Body of pancreas (tissue), 4 donors: ENCODE data around the gene SYNGR4. TPM values are rescaled to one million over a fixed set of nuclear protein-coding genes. Genes with fewer than 3 reads are reported as not detected.

Experiments
- ATAC-seq: fragments of 150-250 bp; one replicate; pipeline ENCODE4 v1.9.1; 2016
- DNase-seq, 4 donors: peaks; one replicate each; pipeline ENCODE4 v3.0.0-alpha.2; 2019
- H3K27ac ChIP-seq, 4 donors: fragments of 200-600 bp; sonication (generic); 1 replicate in 3 of 4; 2 replicates in 1 of 4; pipeline versions ENCODE4 v1.5.1 to v1.6.1; 2016 to 2019; ENCODE audit warnings: mild to moderate bottlenecking in 1 of 4, mixed read lengths in 1 of 4, moderate library complexity in 1 of 4
- H3K27me3 ChIP-seq, 2 donors: fragments of 200-600 bp; sonication (generic); one replicate each; pipeline ENCODE4 v1.6.0; 2016; ENCODE audit warnings: mild to moderate bottlenecking in 1 of 2
- H3K36me3 ChIP-seq, 2 donors: fragments of 200-600 bp; sonication (generic); replicated peaks in 1 of 2; 2 replicates each; pipeline ENCODE4 v1.5.1; 2016; ENCODE audit warnings: low read depth in 2 of 2; ENCODE audit not compliant: insufficient read depth in 1 of 2
- H3K4me1 ChIP-seq: fragments of 200-600 bp; sonication (generic); one replicate; pipeline ENCODE4 v1.6.0; 2016
- H3K4me3 ChIP-seq, 2 donors: fragments of 200-600 bp; sonication (generic); 1 replicate in 1 of 2; 2 replicates in 1 of 2; pipeline ENCODE4 v1.5.1; 2016 to 2019
- H3K9me3 ChIP-seq, 3 donors: fragments of 200-600 bp; sonication (generic); 1 replicate in 2 of 3; 2 replicates in 1 of 3; pipeline ENCODE4 v1.5.1; 2016
- POLR2A ChIP-seq, 3 donors: fragments of 450-650 bp; IDR thresholded peaks; one replicate each; pipeline ENCODE4 v1.6.1; 2016; ENCODE audit warnings: antibody characterized with exemption in 3 of 3, mild to moderate bottlenecking in 2 of 3
- WGBS, 2 donors: methylation state at CpG; one replicate each; pipeline ENCODE4 v1.1.5; 2017; 5-methylcytosine and 5-hydroxymethylcytosine counted together
- intact Hi-C: fragments of 100-400 bp; cut with DNase I; formaldehyde crosslinking; loops from one replicate; pipeline ENCODE4 v1.15.1; 2023
- total RNA-seq, 2 donors: library from RNA; depleted of rRNA; stranded (reverse); fragments of >200 nt; gene quantifications; one replicate each; pipeline ENCODE4 v1.1.0, GENCODE V29; 2016
- TF ChIP-seq, protein P1 (sequence below), 7 experiments: fragments of 450-650 bp in 4 of 7; fragments of 200-600 bp in 3 of 7; sonication (generic) in 3 of 7; IDR thresholded peaks; one replicate each; pipeline ENCODE4 v1.5.1; 2016 to 2019; ENCODE audit warnings: antibody characterized with exemption in 7 of 7

Gene SYNGR4
- total RNA-seq, 2 donors from 2014 or later = 0.78 TPM; not detected in 1

DNA sequence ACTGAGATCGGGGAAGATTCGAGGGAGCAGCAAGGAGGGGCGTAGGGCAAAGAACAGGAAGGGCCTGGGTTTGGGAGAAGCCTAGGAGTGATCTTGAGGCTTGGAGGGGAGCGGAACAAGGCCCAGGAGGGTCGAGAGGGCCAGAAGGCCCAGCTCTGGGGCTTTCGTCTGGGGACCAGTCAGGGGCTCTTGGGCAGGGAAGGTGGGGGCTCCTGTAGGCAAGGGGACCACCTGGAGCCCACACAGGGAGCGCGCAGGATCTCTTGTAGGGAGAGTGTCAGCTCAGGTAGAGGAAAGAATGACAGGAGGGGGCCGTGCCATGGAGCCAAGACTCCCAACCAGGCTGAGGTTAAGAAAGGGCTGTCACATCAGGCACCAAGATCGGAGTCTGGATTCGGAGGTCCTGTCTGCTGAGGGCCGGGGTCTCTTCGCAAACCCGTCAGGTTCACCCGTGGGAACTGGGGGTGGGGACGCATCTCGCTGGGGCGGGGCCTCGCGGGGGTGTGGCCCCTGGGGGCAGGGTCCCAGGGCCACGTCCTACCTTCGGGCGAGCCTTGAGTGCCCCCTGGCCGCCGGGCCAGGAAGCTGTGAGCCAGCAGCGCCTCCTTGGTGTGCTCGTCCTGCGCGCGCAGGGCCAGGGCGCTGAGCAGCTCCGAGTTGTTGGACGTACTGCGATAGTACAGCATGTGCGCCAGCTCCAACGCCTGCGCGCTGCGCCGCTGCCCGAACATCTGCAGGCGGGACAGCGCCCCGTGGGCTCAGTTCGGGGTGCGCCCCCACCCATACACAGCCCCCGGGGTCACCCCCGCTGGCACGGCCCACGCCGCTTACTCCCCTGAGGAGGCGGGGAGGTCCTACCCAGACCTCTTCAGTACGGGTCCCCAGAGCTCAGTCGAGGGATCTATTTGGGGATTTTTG is 30.4 kb upstream of the SYNGR4 start:
- Histone ChIP-seq H3K4me3 (peak overlapping the region in 1 of 2 donors; percentile 4), H3K9me3 (no peaks in the 10 kb centered on the region), H3K4me1 (peaks cover 47% of the 10 kb centered on the region), H3K27ac (peak overlapping the region; percentile 68 to 93 (median 88)), H3K36me3 (no peaks in the 10 kb centered on the region), H3K27me3 (no peaks in the 10 kb centered on the region)
- intact Hi-C loops = no loop called here
- DNase-seq = peak; percentile 92 to 97 (median 96)
- 3 to 8% methylated on average over 21 to 54 of the region's 54 CpGs for WGBS, 2 donors
- TF ChIP-seq POLR2A (IDR thresholded peaks at IDR 0.05) = peak in 2 of 3 donors; percentile 34 to 40
- TF ChIP-seq, protein P1, sequence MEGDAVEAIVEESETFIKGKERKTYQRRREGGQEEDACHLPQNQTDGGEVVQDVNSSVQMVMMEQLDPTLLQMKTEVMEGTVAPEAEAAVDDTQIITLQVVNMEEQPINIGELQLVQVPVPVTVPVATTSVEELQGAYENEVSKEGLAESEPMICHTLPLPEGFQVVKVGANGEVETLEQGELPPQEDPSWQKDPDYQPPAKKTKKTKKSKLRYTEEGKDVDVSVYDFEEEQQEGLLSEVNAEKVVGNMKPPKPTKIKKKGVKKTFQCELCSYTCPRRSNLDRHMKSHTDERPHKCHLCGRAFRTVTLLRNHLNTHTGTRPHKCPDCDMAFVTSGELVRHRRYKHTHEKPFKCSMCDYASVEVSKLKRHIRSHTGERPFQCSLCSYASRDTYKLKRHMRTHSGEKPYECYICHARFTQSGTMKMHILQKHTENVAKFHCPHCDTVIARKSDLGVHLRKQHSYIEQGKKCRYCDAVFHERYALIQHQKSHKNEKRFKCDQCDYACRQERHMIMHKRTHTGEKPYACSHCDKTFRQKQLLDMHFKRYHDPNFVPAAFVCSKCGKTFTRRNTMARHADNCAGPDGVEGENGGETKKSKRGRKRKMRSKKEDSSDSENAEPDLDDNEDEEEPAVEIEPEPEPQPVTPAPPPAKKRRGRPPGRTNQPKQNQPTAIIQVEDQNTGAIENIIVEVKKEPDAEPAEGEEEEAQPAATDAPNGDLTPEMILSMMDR (IDR thresholded peaks at IDR 0.05) = peak; percentile 66 to 94 (median 88)
- ATAC-seq = peak; percentile 77

DNA sequence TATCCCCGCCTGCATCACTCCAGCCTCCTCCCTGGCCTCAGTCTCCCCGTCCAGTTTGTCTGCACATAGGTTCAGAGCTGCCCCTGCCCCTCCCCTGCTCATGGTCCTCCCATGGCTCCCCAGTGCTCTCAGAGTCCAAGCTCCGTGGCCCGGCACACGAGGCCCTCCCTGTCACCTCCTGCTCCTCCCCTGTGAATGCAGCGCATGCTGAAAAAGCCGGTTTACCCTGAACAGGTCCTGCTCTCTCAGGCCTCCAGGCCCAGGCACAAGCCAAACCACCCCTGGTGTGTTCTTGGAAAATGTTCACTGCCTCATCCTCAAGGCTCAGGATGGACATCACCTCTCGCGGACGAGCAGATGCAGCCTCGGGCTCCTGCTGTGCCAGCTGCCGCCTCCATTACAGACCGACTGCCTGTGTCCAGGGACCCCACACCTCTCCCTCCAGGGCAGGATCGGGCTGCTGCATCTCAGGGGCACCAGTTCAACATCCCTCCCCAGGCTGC is 25.9 kb upstream of the SYNGR4 start:
- no peak for TF ChIP-seq POLR2A (IDR thresholded peaks at IDR 0.05)
- TF ChIP-seq, protein P1 (IDR thresholded peaks at IDR 0.05) = no peak
- DNase-seq (no peak), ATAC-seq (no peak)
- intact Hi-C loops = no loop called here
- no peaks in the 10 kb centered on the region for H3K9me3 ChIP-seq
- no peaks in the 10 kb centered on the region for H3K27me3 ChIP-seq
- no peak overlapping the region for H3K27ac ChIP-seq
- H3K4me1 ChIP-seq = peaks cover 13% of the 10 kb centered on the region
- WGBS, 2 donors = 88 to 91% methylated on average over 9 to 13 of the region's 14 CpGs
- H3K36me3 ChIP-seq = no peaks in the 10 kb centered on the region
- no peak overlapping the region for H3K4me3 ChIP-seq

DNA sequence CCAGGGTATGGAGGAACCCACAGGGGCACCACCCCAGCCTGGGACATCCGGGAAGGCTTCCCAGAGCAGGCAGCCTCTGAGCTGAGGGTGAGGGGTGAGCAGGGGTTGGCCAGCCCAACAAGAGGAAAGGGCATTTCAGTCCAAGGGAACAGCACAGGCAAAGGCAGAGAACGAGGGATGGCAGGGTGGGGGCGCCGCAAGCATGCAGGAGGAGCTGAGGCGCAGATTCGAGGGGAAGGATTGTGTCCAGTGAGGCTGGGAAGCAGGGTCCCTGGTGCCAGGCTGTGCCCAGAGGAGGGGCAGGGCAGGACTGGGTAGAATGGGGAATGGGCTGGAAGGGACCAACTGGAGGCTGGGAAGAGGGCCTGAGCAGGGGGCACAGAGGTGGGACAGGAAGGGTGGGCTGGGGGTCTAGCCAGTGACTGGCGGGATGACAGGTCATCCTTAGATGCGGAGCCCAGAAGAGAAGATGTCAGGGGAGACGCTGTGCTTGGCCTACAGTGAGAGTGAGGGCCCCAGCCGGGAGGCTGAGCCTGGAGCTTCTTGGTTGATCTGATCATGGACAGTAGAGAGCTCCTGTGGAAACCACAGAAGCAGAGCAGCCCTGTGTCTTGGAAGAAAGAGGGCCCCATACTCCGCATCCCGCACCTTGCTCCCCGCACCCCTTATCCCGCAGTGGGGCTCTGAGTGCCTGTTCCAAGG is 25.2 kb upstream of the SYNGR4 start:
- Histone ChIP-seq H3K4me3 (no peak overlapping the region), H3K4me1 (peaks cover 7% of the 10 kb centered on the region), H3K27me3 (no peaks in the 10 kb centered on the region), H3K27ac (no peak overlapping the region), H3K36me3 (no peaks in the 10 kb centered on the region), H3K9me3 (no peaks in the 10 kb centered on the region)
- ATAC-seq (no peak), DNase-seq (no peak)
- intact Hi-C loops = no loop called here
- TF ChIP-seq, protein P1 (IDR thresholded peaks at IDR 0.05) = no peak
- no peak for TF ChIP-seq POLR2A (IDR thresholded peaks at IDR 0.05)
- 90% methylated on average over 12 to 13 of the region's 14 CpGs for WGBS, 2 donors

DNA sequence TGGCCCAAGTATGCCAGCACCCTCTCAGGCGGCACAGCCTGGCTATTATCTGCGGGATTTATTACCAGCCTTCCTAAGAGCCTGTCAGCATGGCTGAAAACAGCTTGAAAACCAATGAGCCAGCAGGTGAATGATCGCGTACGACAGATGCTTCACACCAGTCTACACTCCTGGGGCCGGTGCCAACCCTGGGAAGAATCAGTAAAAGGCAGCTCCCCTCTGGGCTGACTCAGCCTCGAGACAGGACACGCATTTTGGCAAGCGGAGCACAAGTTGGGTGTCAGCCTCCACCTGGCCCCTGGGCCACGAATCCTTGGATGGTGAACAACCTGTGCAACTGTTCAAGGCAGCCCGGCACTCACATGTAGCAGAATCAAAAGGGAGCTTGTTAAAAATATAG is 23.2 kb upstream of the SYNGR4 start:
- TF ChIP-seq, protein P1 (IDR thresholded peaks at IDR 0.05) = no peak
- no peak for TF ChIP-seq POLR2A (IDR thresholded peaks at IDR 0.05)

More for the DNA sequence above, 23.2 kb upstream of the SYNGR4 start:
- no peaks in the 10 kb centered on the region for H3K4me1 ChIP-seq
- H3K4me3 ChIP-seq = no peak overlapping the region
- 88 to 91% methylated on average over 8 to 11 of the region's 11 CpGs for WGBS, 2 donors
- intact Hi-C loops = no loop called here
- H3K27me3 ChIP-seq = no peaks in the 10 kb centered on the region
- DNase-seq (peak in 2 of 4 donors; percentile 35), ATAC-seq (no peak)
- no peaks in the 10 kb centered on the region for H3K36me3 ChIP-seq
- H3K9me3 ChIP-seq = no peaks in the 10 kb centered on the region
- H3K27ac ChIP-seq = no peak overlapping the region
